ENCODE results near the gene TMEM33. TPM values are rescaled to one million over a fixed set of nuclear protein-coding genes. Genes with fewer than 3 reads are reported as not detected.
A peak's percentile ranks its signal among the peaks of the same experiment; 100 is the strongest.

The TMEM33 gene
- total and polyA plus RNA-seq, 2 of the 8 experiments (the other 6 are each of a cell fraction or from before 2014, with no cell fraction given): 72.5 to 94.4 TPM

- TF ChIP-seq E2F6 (IDR thresholded peaks at IDR 0.05) (no peak), TBP (IDR thresholded peaks at IDR 0.05; ENCODE audit: low read depth, low read length) (peak; percentile 87), GABPA (IDR thresholded peaks at IDR 0.05; ENCODE audit: borderline replicate concordance, insufficient read depth, low read length) (peak; percentile 77; the same call in 1 of the 2 replicates), MAFK (IDR thresholded peaks at IDR 0.05; ENCODE audit: low read depth, low read length) (no peak), BRCA1 (IDR thresholded peaks at IDR 0.05; ENCODE audit: low read depth, low read length) (no peak), POU5F1 (IDR thresholded peaks at IDR 0.05; ENCODE audit: low read depth, low read length) (no peak), SP2 (IDR thresholded peaks at IDR 0.05; ENCODE audit: low read length) (no peak)
Measured at GRCh38 chr4:41990365-41991111, 55.3 kb downstream of the TMEM33 start, which contains the start of gene SLC30A9 (continued).

All from H1 (cell line).